ENCODE results near the gene LHPP. TPM values are rescaled to one million over a fixed set of nuclear protein-coding genes. Genes with fewer than 3 reads are reported as not detected.

LHPP gene
- total and polyA plus RNA-seq, 2 experiments from 2014 or later: 27.4 to 40.2 TPM

GRCh38 chr10:124660404-124661125 lies 198.9 kb downstream of the LHPP start (continued):
- TF ChIP-seq ZNF462 (CRISPR knock-in tag; IDR thresholded peaks at IDR 0.05) (no peak), EZH2phosphoT487 (IDR thresholded peaks at IDR 0.05; ENCODE audit: unreplicated experiment) (no peak), STAT1 (IDR thresholded peaks at IDR 0.05; ENCODE audit: unreplicated experiment) (no peak), REST (IDR thresholded peaks at IDR 0.05; ENCODE audit: unreplicated experiment) (no peak)

GRCh38 chr10:124661660-124662180 lies 200.1 kb downstream of the LHPP start:
- peaks cover 2% of the 10 kb centered on the region for H3K27me3 Mint-ChIP-seq (ENCODE audit: insufficient read depth, low read depth, poor library complexity)
- H3K9me2 ChIP-seq (ENCODE audit: insufficient read depth): no peaks in the 10 kb centered on the region
- no peaks in the 10 kb centered on the region for H3K4me1 ChIP-seq (ENCODE audit: insufficient read depth)
- no peak overlapping the region for H2AFZ ChIP-seq
- ATAC-seq (no peak), DNase-seq (ENCODE audit: low spot score) (no peak)
- H3K27ac Mint-ChIP-seq: no peak overlapping the region
- H3K4me2 ChIP-seq: no peak overlapping the region
- no peaks in the 10 kb centered on the region for H3K4me1 Mint-ChIP-seq
- no peak overlapping the region for H3K27ac ChIP-seq (ENCODE audit: low read depth)
- H3K27me3 ChIP-seq (ENCODE audit: insufficient read depth): no peaks in the 10 kb centered on the region
- H3K79me2 ChIP-seq (replicated peaks; ENCODE audit: insufficient read depth): no peaks in the 10 kb centered on the region
- no peaks in the 10 kb centered on the region for H3K36me3 Mint-ChIP-seq (ENCODE audit: low read depth)
- no peaks in the 10 kb centered on the region for H3K9me3 Mint-ChIP-seq
- H3K4me3 Mint-ChIP-seq: no peak overlapping the region
- no peaks in the 10 kb centered on the region for H4K20me1 ChIP-seq (replicated peaks; ENCODE audit: insufficient read depth)
- H3K4me3 ChIP-seq: no peak overlapping the region
- H3F3A ChIP-seq (replicated peaks; ENCODE audit: low read depth): no peaks in the 10 kb centered on the region
- H3K36me3 ChIP-seq (ENCODE audit: insufficient read depth): no peaks in the 10 kb centered on the region
- TF ChIP-seq ZNF114 (CRISPR knock-in tag; IDR thresholded peaks at IDR 0.05): no peak
- TF ChIP-seq STAT1 (IDR thresholded peaks at IDR 0.05; ENCODE audit: unreplicated experiment): no peak
- no peak for TF ChIP-seq REST (IDR thresholded peaks at IDR 0.05; ENCODE audit: unreplicated experiment)
- TF ChIP-seq, protein P1, sequence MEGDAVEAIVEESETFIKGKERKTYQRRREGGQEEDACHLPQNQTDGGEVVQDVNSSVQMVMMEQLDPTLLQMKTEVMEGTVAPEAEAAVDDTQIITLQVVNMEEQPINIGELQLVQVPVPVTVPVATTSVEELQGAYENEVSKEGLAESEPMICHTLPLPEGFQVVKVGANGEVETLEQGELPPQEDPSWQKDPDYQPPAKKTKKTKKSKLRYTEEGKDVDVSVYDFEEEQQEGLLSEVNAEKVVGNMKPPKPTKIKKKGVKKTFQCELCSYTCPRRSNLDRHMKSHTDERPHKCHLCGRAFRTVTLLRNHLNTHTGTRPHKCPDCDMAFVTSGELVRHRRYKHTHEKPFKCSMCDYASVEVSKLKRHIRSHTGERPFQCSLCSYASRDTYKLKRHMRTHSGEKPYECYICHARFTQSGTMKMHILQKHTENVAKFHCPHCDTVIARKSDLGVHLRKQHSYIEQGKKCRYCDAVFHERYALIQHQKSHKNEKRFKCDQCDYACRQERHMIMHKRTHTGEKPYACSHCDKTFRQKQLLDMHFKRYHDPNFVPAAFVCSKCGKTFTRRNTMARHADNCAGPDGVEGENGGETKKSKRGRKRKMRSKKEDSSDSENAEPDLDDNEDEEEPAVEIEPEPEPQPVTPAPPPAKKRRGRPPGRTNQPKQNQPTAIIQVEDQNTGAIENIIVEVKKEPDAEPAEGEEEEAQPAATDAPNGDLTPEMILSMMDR (conservative IDR thresholded peaks at IDR 0.05; ENCODE audit: low read depth in 2 of 2): no peak
- no peak for TF ChIP-seq CREB1 (CRISPR knock-in tag; IDR thresholded peaks at IDR 0.05; ENCODE audit: low read depth)

Measured in GM23338 (cell line).